Upper lobe of left lung (tissue), 4 donors: Measurements from ENCODE around the gene ST3GAL6.

ENCODE experiments used
- POLR2A ChIP-seq, 4 donors: fragments of 450-650 bp; IDR thresholded peaks; one replicate each; pipeline ENCODE4 v1.5.1; 2016 to 2017; ENCODE audit warnings: antibody characterized with exemption in 4 of 4, mild to moderate bottlenecking in 2 of 4
- POLR2AphosphoS5 ChIP-seq, 2 donors: sonication (generic); formaldehyde crosslinking; IDR thresholded peaks; one replicate each; pipeline ENCODE4 v1.5.1; 2017; ENCODE audit warnings: antibody characterized with exemption in 2 of 2
- TF ChIP-seq, protein P1 (sequence below), 6 experiments: fragments of 450-650 bp in 4 of 6; fragments of 200-600 bp in 2 of 6; sonication (generic) in 2 of 6; IDR thresholded peaks; one replicate each; pipeline ENCODE4 v1.5.1; 2016 to 2019; ENCODE audit warnings: antibody characterized with exemption in 6 of 6

DNA sequence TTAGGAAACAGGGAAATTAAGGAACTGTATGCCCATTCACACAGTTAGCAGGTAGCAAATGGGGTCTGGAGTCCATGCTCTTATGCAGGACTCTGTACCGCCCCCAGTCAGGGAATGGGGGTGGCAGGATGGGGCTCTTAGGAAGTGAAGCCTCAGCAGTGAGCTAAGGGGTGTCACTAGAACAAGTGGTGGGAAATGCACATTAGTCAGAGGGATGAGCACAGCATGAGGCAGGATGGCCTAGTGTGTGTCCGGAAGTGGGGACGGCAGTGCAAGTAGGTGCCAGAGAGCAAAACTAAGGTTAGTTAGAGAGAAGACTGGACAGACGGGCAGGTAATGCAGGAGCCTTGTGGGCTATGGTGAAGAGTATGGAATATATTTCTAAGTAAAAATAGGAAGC, 60.7 kb downstream of the ST3GAL6 start:
- TF ChIP-seq, protein P1, sequence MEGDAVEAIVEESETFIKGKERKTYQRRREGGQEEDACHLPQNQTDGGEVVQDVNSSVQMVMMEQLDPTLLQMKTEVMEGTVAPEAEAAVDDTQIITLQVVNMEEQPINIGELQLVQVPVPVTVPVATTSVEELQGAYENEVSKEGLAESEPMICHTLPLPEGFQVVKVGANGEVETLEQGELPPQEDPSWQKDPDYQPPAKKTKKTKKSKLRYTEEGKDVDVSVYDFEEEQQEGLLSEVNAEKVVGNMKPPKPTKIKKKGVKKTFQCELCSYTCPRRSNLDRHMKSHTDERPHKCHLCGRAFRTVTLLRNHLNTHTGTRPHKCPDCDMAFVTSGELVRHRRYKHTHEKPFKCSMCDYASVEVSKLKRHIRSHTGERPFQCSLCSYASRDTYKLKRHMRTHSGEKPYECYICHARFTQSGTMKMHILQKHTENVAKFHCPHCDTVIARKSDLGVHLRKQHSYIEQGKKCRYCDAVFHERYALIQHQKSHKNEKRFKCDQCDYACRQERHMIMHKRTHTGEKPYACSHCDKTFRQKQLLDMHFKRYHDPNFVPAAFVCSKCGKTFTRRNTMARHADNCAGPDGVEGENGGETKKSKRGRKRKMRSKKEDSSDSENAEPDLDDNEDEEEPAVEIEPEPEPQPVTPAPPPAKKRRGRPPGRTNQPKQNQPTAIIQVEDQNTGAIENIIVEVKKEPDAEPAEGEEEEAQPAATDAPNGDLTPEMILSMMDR (IDR thresholded peaks at IDR 0.05), result no peak
- no peak for TF ChIP-seq POLR2AphosphoS5 (IDR thresholded peaks at IDR 0.05)
- no peak for TF ChIP-seq POLR2A (IDR thresholded peaks at IDR 0.05)
